HG02642 (cell line): ENCODE results near the gene CATSPERB.
"Not testable (repeated sequence)": the region's sequence is repeated elsewhere in the genome, so short reads cannot be mapped to it uniquely, and the experiment has no call there.

Source experiments
- ATAC-seq: cut with Tn5 transposase; IDR thresholded peaks from one replicate; pipeline ENCODE4 v1.9.1; 2021; ENCODE audit warnings: mild to moderate bottlenecking; ENCODE audit not compliant: unreplicated experiment, poor library complexity

Gene CATSPERB

DNA sequence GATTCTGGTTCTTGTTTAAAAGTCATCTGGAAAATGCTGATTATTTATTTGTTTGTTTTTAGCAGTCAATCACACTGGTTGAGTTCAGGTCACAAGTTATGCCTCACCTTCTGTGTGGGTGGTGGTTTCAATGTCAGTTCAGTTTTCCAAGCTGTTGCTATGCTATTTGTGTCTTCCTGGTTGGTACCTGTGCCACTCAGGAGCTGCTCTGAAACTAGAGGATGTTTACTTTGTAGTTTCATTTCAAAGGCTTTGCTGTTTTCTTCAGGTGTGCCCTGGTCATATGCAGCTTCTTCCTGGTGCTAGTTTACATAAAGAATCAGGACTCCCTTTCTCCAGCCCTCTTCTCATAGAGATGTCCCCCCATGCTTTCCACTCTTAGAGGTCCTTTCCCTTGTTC, 146.0 kb downstream of the CATSPERB start:
- no peak for ATAC-seq

GRCh38 chr14:91582761-91583160, 149.1 kb downstream of the CATSPERB start:
- ATAC-seq, result no peak

GRCh38 chr14:91580876-91581577, 150.9 kb downstream of the CATSPERB start:
- no peak for ATAC-seq

GRCh38 chr14:91577632-91578233, 154.2 kb downstream of the CATSPERB start:
- ATAC-seq, result no peak

DNA sequence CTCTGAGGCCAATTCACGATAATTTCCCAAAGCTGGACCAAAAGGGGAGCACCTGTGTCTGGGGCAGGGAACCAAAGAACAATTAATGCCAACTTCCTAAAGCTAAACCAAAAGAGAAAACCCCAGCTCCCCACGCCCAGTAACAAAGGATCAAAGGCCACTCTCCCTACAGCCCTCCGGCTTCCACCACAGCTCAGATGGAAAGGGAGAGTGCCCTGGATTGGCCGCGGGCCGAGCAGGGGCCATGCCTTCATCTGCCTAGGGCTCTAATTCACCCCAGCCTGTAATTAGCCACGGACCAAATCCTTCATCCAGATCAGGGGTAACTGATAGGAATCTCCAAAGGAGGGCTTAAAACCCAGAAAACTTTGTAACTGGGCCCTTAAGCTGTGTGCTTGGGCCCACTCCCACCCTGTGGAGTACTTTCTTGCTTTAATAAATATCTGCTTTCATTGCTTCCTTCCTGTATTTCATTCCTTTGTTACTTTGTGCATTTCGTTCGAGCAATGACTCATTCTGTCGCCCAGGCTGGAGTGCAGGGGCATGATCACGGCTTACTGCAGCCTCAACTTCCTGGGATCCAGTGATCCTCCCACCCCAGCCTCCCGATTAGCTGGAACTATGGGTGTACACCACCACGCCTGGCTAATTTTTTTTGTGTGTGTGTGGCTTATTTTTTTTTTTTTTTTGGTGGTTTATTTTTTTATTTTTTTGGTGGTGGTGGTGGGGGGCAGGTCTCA, 156.2 kb downstream of the CATSPERB start:
- no peak for ATAC-seq

DNA sequence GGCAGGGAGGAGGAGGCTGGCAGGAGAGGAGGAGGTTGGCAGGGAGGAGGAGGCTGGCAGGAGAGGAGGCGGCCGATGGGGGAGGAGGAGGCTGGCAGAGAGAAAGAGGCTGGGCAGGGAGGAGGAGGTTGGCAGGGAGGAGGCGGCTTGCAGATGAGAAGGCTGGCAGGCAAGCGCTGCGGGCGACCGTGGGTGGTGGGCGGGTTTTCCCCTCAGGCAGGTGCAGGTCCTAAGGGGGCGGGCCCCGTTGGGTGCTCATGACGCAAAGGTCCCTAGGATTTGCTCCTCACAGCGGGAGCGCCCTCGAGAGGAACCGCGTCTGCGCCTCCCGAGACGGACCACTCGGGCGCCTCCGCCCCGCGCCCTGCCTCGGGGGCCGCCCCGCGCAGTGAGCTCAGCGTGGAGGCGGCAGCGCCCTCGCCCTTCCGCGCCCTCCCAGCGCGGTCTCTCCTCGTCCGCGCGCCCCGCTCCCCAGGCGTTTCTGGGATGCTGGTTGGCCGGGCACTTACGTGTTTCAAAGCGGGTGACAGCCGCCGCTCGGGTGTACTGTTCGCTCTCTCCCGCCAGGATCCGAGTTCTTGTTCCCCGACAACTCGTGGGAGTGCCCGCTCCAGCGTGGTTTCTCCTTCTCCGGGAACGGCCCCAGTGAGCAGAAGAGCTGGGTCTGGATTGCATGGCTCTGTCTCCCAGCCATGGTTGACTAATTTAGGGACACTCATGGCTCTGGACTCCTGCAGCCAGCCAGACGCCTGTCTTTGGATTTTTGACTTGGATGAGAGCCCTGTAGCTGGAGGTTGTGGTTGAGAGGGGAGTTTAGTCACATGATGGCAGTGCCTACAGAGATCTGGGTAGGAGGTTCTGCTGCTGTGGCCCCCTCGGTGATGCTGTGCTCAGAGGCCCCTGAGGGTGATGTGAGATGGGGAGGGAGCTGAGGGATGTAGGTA, 157.7 kb downstream of the CATSPERB start:
- no peak for ATAC-seq

DNA sequence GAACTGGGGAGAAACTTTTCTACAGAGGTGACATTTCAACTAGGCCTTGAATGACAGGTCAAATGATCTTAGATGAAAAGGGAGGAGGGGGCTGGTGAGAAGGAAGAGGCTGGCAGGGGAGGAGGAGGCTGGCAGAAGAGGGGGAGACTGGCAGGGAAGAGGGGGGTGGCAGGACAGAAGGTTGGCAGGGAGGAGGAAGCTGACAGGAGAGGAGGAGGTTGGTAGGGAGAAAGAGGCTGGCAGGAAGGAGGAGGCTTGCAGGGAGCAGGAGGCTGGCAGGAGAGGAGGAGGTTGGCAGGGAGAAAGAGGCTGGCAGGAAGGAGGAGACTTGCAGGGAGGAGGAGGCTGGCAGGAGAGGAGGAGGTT, 158.4 kb downstream of the CATSPERB start:
- no peak for ATAC-seq

GRCh38 chr14:91570021-91570420, 161.9 kb downstream of the CATSPERB start:
- ATAC-seq, result no peak

- ATAC-seq, result no peak
Measured at GRCh38 chr14:91569301-91569700, 162.6 kb downstream of the CATSPERB start.

DNA sequence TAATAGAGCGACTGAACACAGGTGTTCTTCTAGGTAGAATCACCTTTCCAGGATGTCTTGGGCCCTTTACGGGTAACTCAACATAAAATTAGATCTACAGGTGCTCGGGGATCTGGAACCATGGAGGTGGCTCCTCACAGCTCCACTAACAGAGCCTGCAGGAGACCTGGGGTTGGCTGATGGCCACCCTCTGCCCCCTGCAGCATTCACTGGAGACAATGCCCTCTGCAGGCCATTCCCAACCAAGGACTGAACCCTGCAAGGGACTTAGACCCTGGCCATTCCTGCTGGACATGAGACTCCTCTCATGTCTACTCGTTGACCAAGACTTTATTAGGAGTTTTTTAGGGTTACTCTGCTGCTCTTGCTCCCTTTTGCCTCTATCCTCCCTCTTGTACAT, 163.3 kb downstream of the CATSPERB start:
- ATAC-seq, result no peak

- not testable (repeated sequence) for ATAC-seq
Measured at GRCh38 chr14:91567827-91568226, 164.1 kb downstream of the CATSPERB start.

DNA sequence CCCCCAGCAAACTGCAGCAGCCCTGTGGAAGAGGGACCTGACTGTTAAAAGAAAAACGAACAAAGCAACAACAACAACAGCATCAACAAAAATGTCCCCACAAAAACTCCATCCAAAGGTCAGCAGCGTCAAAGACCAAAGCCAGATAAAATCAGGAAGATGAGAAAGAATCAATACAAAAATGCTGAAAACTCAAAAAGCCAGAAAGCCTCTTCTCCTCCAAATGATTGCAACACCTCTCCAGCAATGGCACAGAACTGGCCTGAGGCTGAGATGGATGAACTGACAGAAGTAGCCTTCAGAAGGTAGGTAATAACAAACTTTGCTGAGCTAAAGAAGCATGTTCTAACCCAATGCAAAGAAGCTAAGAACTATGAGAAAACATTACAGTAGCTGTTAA, 176.4 kb downstream of the CATSPERB start:
- no peak for ATAC-seq

DNA sequence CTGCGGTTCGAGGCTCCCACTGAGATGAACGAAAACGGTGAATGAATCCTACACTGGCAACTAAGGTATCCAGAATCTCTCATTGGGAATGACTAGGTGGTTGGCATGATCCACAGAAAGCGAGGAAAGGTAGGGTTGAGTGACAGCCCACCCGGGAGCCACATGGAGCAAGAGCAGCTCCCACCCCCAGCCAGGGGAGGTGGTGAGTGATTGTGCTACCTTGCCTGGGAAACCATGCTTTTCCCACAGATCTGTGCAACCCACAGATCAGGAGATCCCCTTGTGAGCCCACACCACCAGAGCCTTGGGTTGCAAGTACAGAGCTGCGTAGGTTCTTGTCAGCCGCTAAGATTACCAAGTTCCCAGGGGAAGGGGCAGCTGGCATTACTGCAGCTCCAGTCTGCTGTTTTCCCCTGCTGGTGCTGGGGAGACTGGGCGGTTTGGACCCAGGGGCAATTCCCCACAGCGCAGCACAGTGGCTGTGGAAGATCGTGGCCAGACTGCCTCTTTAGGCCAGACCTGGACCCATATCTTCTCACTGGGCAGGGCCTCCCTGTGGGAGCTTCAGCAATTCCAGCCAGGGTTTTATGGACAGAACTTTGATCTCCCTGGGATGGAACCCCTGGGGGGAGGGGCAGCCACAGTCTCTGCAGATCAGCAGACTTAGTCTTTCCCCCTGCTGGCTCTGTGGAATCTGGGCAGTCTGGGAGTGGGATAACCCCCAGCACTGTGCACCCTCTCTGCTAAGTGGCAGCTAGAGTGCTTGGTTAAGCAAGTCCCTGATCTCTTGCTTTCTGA, 177.2 kb downstream of the CATSPERB start:
- no peak for ATAC-seq

GRCh38 chr14:91548108-91548507, 183.8 kb downstream of the CATSPERB start:
- ATAC-seq, result no peak

DNA sequence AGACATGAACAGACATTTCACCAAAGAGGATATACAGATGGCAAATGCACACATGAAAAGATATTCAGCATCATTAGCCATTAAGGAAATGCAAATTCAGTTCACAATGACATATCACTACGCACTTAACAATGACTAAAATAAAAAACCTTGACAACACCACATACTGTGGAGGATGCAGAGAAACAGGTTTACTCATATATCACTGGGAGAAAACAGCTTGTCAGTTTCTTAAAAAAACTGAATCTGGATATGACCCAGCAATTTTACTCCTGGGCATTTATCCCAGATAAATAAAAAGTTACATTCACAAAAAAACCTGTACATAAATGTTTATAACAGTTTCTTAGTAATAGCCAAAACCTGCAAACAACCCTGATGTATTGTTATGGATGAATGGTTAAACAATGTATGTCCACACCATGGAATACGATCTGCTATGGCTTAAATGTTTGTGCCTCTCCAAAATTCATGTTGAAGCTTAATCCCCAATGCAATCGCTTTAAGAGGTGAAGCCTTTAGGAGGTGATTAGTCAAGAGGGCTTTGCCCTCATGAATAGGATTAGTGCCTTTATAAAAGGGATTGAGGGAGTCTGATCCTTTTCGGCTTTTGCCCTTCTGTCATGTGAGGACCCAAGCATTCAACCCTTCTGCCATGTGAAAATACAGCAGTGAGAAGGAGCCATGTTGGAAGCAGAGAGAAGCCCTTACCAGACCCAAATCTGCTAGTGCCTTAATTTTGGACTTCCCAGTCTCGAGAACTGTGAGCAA, 185.8 kb downstream of the CATSPERB start:
- no peak for ATAC-seq

- no peak for ATAC-seq
Measured at GRCh38 chr14:91545204-91545603, 186.7 kb downstream of the CATSPERB start.

- ATAC-seq, result no peak
Measured at GRCh38 chr14:91536327-91536726, 195.6 kb downstream of the CATSPERB start.

DNA sequence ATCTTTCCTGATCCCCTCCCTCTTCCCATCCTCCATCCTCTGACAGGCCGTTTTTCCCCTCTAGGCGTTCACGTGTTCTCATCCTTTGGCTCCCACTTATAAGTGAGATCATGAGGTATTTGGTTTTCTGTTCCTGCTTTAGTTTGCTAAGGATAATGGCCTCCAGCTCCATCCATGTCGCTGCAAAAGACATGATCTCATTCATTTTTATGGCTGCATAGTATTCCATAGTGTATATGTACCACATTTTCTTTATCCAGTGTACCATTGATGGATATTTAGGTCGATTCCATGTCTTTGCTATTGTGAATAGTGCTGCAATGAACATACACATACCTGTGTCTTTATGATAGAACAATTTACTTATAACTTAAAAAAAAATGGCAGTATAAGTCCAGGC, 197.8 kb downstream of the CATSPERB start:
- ATAC-seq, result not testable (repeated sequence)

- no peak for ATAC-seq
Measured at GRCh38 chr14:91533623-91534022, 198.3 kb downstream of the CATSPERB start.
